ENCODE data around the gene TPT1. TPM values are rescaled to one million over a fixed set of nuclear protein-coding genes. Genes with fewer than 3 reads are reported as not detected.
A peak's percentile ranks its signal among the peaks of the same experiment; 100 is the strongest.

Gene TPT1
- total and polyA plus RNA-seq, 9 of the 15 experiments (the other 6 are each of a cell fraction or from before 2014, with no cell fraction given): 602 to 2,508 (median 1,784) TPM

GRCh38 chr13:45340422-45341033 lies 455 bp downstream of the TPT1 start:
- H3K9me1 ChIP-seq (ENCODE audit: control insufficient read depth, insufficient read depth, low read length): no peaks in the 10 kb centered on the region
- TSS peak; percentile 43 for BruUV-seq (replicated peaks)
- H3K27me3 ChIP-seq (ENCODE audit: control insufficient read depth in 2 of 2, insufficient read depth in 2 of 2, low read length in 2 of 2): no peaks in the 10 kb centered on the region
- no peaks in the 10 kb centered on the region for H3K9me3 ChIP-seq (replicated peaks; ENCODE audit: control insufficient read depth, insufficient read depth, low read depth, low read length)
- H4K20me1 ChIP-seq (replicated peaks; ENCODE audit: control insufficient read depth, insufficient read depth, low read length): peaks cover 38% of the 10 kb centered on the region
- H3K4me2 ChIP-seq (ENCODE audit: insufficient read depth, low read length): peak overlapping the region; percentile 90
- ChIA-PET CTCF (ENCODE audit: low intra/inter-chr PET ratio) (no interaction called here), POLR2A (interaction anchor here (0.6 to 3.9 kb wide), 10 partner anchors 7 to 298 kb away, joined by 3 to 27 read pairs (median 4); partner anchors contain the start of gene SLC25A30)
- peaks cover 54% of the 10 kb centered on the region for H3K36me3 ChIP-seq (ENCODE audit: control insufficient read depth, insufficient read depth, low read length)
- DNase-seq (ENCODE audit: extremely low read depth in 1 of 4, low spot score in 3 of 4): peak; percentile 70 to 92 (median 73)
- peak overlapping the region; percentile 76 for H2AFZ ChIP-seq (ENCODE audit: low read depth, low read length)
- FAIRE-seq: no peak
- peak; percentile 82 for ATAC-seq
- H3K79me2 ChIP-seq (ENCODE audit: control insufficient read depth, insufficient read depth, low read length): peaks cover 71% of the 10 kb centered on the region
- H3K9ac ChIP-seq (ENCODE audit: insufficient read depth in 1 of 2, low read depth in 2 of 2, low read length in 2 of 2): peak overlapping the region; percentile 94 to 99
- peaks cover 8% of the 10 kb centered on the region in 2 experiments; a peak in 4 of 5 replicates for H3K4me1 ChIP-seq (replicated peaks in 1 of 2; ENCODE audit: control insufficient read depth in 2 of 2, insufficient read depth in 2 of 2, low read length in 2 of 2)
- intact Hi-C loops (cut with micrococcal nuclease) (no loop called here), in situ Hi-C loops (cut with MboI) (no loop called here)
- 3% methylated on average over 22 of the region's 64 CpGs for WGBS (ENCODE audit: insufficient coverage, low coverage, missing lambda C conversion rate)
- H3K27ac ChIP-seq (ENCODE audit: extremely low read depth, low read depth, low read length): peak overlapping the region; percentile 99
- peak overlapping the region; percentile 96 for H3K4me3 ChIP-seq
- TF ChIP-seq RFX1 (IDR thresholded peaks at IDR 0.05): no peak
- TF ChIP-seq CREB3L1 (IDR thresholded peaks at IDR 0.05; ENCODE audit: borderline replicate concordance, low read depth): no peak
- peak; percentile 51 for TF ChIP-seq RBBP5 (IDR thresholded peaks at IDR 0.05; ENCODE audit: borderline replicate concordance, insufficient read depth, low read length, poor library complexity, severe bottlenecking)
- no peak for TF ChIP-seq ILF3 (IDR thresholded peaks at IDR 0.05; ENCODE audit: borderline replicate concordance)
- no peak for TF ChIP-seq E2F3 (CRISPR knock-in tag; IDR thresholded peaks at IDR 0.05)
- no peak; the same call in 1 of the 2 replicates for TF ChIP-seq ZNF384 (IDR thresholded peaks at IDR 0.05; ENCODE audit: low read depth, low read length)
- peak; percentile 79; the same call in 1 of the 2 replicates for TF ChIP-seq KLF16 (IDR thresholded peaks at IDR 0.05)
- TF ChIP-seq RCOR1 (IDR thresholded peaks at IDR 0.05; ENCODE audit: borderline replicate concordance in 1 of 2, low read depth in 2 of 2, low read length in 2 of 2): peak in 1 of 2 experiments; percentile 77; a peak in 2 of 4 replicates
- no peak for TF ChIP-seq MLX (CRISPR knock-in tag; conservative IDR thresholded peaks at IDR 0.05)
- TF ChIP-seq TOE1 (IDR thresholded peaks at IDR 0.05; ENCODE audit: borderline replicate concordance): no peak
- no peak for TF ChIP-seq TOE1 (CRISPR knock-in tag; IDR thresholded peaks at IDR 0.05; ENCODE audit: borderline replicate concordance, low read depth)
- 0 out of 2 replicates have a peak, but pooled peaks have one; percentile 11 for TF ChIP-seq TEAD4 (IDR thresholded peaks at IDR 0.05; ENCODE audit: low read length)
- no peak for TF ChIP-seq TEAD4 (CRISPR knock-in tag; IDR thresholded peaks at IDR 0.05; ENCODE audit: borderline replicate concordance)
- TF ChIP-seq IFI16 (CRISPR knock-in tag; IDR thresholded peaks at IDR 0.05): no peak
- no peak for TF ChIP-seq CBFB (CRISPR knock-in tag; IDR thresholded peaks at IDR 0.05)
- no peak for TF ChIP-seq ZNF668 (CRISPR knock-in tag; IDR thresholded peaks at IDR 0.05)
- TF ChIP-seq CEBPB (tag; IDR thresholded peaks at IDR 0.05): peak; percentile 99
- no peak for TF ChIP-seq NKRF (IDR thresholded peaks at IDR 0.05; ENCODE audit: borderline replicate concordance)
- no peak for TF ChIP-seq WHSC1 (IDR thresholded peaks at IDR 0.05; ENCODE audit: low read length)
